ENCODE data around the gene RIPK1.
"Not testable (repeated sequence)": the region's sequence is repeated elsewhere in the genome, so short reads cannot be mapped to it uniquely, and the experiment has no call there.

The RIPK1 gene

GRCh38 chr6:3068329-3069214 is at the start of gene RIPK1:
TSS of gene RIPK1 (plus strand) at chr6:3068494. CDS start at chr6:3076824, 8,330 bp downstream.
- TF ChIP-seq CTCF (IDR thresholded peaks at IDR 0.05; ENCODE audit: borderline replicate concordance, insufficient read depth, low read depth, low read length) = 0 out of 2 replicates have a peak, but pooled peaks have one; percentile 25
- H3K4me3 ChIP-seq (ENCODE audit: low read depth, low read length) = peak within 1 kb of the TSS; percentile 75

GRCh38 chr6:3019065-3019464 is 49.2 kb upstream of the RIPK1 start:
- no peak overlapping the region for H3K4me3 ChIP-seq (ENCODE audit: low read depth, low read length)
- no peak for TF ChIP-seq CTCF (IDR thresholded peaks at IDR 0.05; ENCODE audit: borderline replicate concordance, insufficient read depth, low read depth, low read length)

GRCh38 chr6:3019749-3020320 is 48.5 kb upstream of the RIPK1 start:
- no peak for TF ChIP-seq CTCF (IDR thresholded peaks at IDR 0.05; ENCODE audit: borderline replicate concordance, insufficient read depth, low read depth, low read length)

GRCh38 chr6:3020976-3021598 is 47.2 kb upstream of the RIPK1 start:
- H3K4me3 ChIP-seq (ENCODE audit: low read depth, low read length) = not testable (repeated sequence)

More at GRCh38 chr6:3019749-3020320, 48.5 kb upstream of the RIPK1 start:
- H3K4me3 ChIP-seq (ENCODE audit: low read depth, low read length) = no peak overlapping the region

- TF ChIP-seq CTCF (IDR thresholded peaks at IDR 0.05; ENCODE audit: borderline replicate concordance, insufficient read depth, low read depth, low read length) = no peak
- H3K4me3 ChIP-seq (ENCODE audit: low read depth, low read length) = peak overlapping the region; percentile 47
Measured at GRCh38 chr6:3022765-3023662, 45.3 kb upstream of the RIPK1 start.

GRCh38 chr6:3023663-3024483 is 44.4 kb upstream of the RIPK1 start:
- peak overlapping the region; percentile 47 for H3K4me3 ChIP-seq (ENCODE audit: low read depth, low read length)

More at GRCh38 chr6:3023663-3024483, 44.4 kb upstream of the RIPK1 start:
- no peak for TF ChIP-seq CTCF (IDR thresholded peaks at IDR 0.05; ENCODE audit: borderline replicate concordance, insufficient read depth, low read depth, low read length)
